Measurements from ENCODE around the gene RRAGC. TPM values are rescaled to one million over a fixed set of nuclear protein-coding genes. Genes with fewer than 3 reads are reported as not detected.

RRAGC gene
- total and polyA plus RNA-seq, 9 of the 15 experiments (the other 6 are each of a cell fraction or from before 2014, with no cell fraction given) = 3.9 to 16.9 (median 10.9) TPM

- intact Hi-C loops (cut with micrococcal nuclease) = no loop called here
- ChIA-PET POLR2A (interaction anchor here (0.6 to 1.4 kb wide), 7 partner anchors 10 to 801 kb away, joined by 3 to 11 read pairs (median 4); partner anchors contain the start of gene SF3A3), CTCF (ENCODE audit: low intra/inter-chr PET ratio) (no interaction called here)
- Histone ChIP-seq H3K27me3 (ENCODE audit: control insufficient read depth in 2 of 2, insufficient read depth in 2 of 2, low read length in 2 of 2) (no peaks in the 10 kb centered on the region), H3K36me3 (ENCODE audit: control insufficient read depth, insufficient read depth, low read length) (no peaks in the 10 kb centered on the region), H2AFZ (ENCODE audit: low read depth, low read length) (peak overlapping the region; percentile 58), H3K9me1 (ENCODE audit: control insufficient read depth, insufficient read depth, low read length) (no peaks in the 10 kb centered on the region), H3K4me2 (ENCODE audit: insufficient read depth, low read length) (peak overlapping the region; percentile 0; the same call in 1 of the 2 replicates), H4K20me1 (replicated peaks; ENCODE audit: control insufficient read depth, insufficient read depth, low read length) (no peaks in the 10 kb centered on the region), H3K79me2 (ENCODE audit: control insufficient read depth, insufficient read depth, low read length) (no peaks in the 10 kb centered on the region), H3K4me3 (no peak overlapping the region), H3K27ac (ENCODE audit: extremely low read depth, low read depth, low read length) (peak overlapping the region; percentile 35; the same call in 1 of the 3 replicates), H3K9ac (ENCODE audit: insufficient read depth in 1 of 2, low read depth in 2 of 2, low read length in 2 of 2) (peak overlapping the region in 1 of 2 experiments; percentile 41; a peak in 1 of 4 replicates), H3K4me1 (replicated peaks in 1 of 2; ENCODE audit: control insufficient read depth in 2 of 2, insufficient read depth in 2 of 2, low read length in 2 of 2) (peaks cover 28 to 37% of the 10 kb centered on the region in 2 experiments), H3K9me3 (replicated peaks; ENCODE audit: control insufficient read depth, insufficient read depth, low read depth, low read length) (peaks cover 10% of the 10 kb centered on the region)
- BruUV-seq (replicated peaks) = no TSS peak
- DNase-seq (ENCODE audit: extremely low read depth in 1 of 4, low spot score in 3 of 4) (peak in 2 of 4 experiments; percentile 50 to 55), ATAC-seq (peak; percentile 35), FAIRE-seq (no peak)
- TF ChIP-seq BCOR (IDR thresholded peaks at IDR 0.05) (peak; percentile 92), FOSL1 (tag; conservative IDR thresholded peaks at IDR 0.05) (peak; percentile 23; the same call in 1 of the 2 replicates), RBM25 (IDR thresholded peaks at IDR 0.05; ENCODE audit: low read depth, low read length, severe bottlenecking) (peak; percentile 93), ARHGAP35 (IDR thresholded peaks at IDR 0.05; ENCODE audit: partially characterized antibody) (no peak), ZBTB49 (CRISPR knock-in tag; IDR thresholded peaks at IDR 0.05; ENCODE audit: borderline replicate concordance) (no peak), CBFA2T3 (IDR thresholded peaks at IDR 0.05) (peak; percentile 49), PHF20 (IDR thresholded peaks at IDR 0.05; ENCODE audit: partially characterized antibody) (peak; percentile 32), ZBTB34 (CRISPR knock-in tag; IDR thresholded peaks at IDR 0.05) (no peak), CBFA2T2 (conservative IDR thresholded peaks at IDR 0.05) (0 out of 2 replicates have a peak, but pooled peaks have one; percentile 6), KAT7 (CRISPR knock-in tag; IDR thresholded peaks at IDR 0.05; ENCODE audit: borderline replicate concordance) (no peak), ZNF263 (CRISPR knock-in tag; IDR thresholded peaks at IDR 0.05; ENCODE audit: borderline replicate concordance) (peak; percentile 81; the same call in 1 of the 2 replicates), HDAC1 (IDR thresholded peaks at IDR 0.05) (peak in 1 of 2 experiments; percentile 53; a peak in 1 of 4 replicates), KDM1A (IDR thresholded peaks at IDR 0.05) (peak; percentile 58 to 78), ADNP (tag; IDR thresholded peaks at IDR 0.05) (peak; percentile 62; the same call in 1 of the 2 replicates), CBX3 (IDR thresholded peaks at IDR 0.05; ENCODE audit: borderline replicate concordance in 1 of 2, low read length in 2 of 2) (peak in 1 of 2 experiments; percentile 8; a peak in 1 of 3 replicates), HDAC2 (IDR thresholded peaks at IDR 0.05) (0 out of 2 replicates have a peak, but pooled peaks have one; percentile 29)
- in situ Hi-C loops (cut with MboI) = no loop called here
- WGBS (ENCODE audit: insufficient coverage, low coverage, missing lambda C conversion rate) = 23% methylated on average over 6 of the region's 6 CpGs
These were observed 69.0 kb downstream of the RRAGC start for GRCh38 chr1:38790422-38791163.
